ENCODE data around the gene CATSPERZ.

Gene CATSPERZ

DNA sequence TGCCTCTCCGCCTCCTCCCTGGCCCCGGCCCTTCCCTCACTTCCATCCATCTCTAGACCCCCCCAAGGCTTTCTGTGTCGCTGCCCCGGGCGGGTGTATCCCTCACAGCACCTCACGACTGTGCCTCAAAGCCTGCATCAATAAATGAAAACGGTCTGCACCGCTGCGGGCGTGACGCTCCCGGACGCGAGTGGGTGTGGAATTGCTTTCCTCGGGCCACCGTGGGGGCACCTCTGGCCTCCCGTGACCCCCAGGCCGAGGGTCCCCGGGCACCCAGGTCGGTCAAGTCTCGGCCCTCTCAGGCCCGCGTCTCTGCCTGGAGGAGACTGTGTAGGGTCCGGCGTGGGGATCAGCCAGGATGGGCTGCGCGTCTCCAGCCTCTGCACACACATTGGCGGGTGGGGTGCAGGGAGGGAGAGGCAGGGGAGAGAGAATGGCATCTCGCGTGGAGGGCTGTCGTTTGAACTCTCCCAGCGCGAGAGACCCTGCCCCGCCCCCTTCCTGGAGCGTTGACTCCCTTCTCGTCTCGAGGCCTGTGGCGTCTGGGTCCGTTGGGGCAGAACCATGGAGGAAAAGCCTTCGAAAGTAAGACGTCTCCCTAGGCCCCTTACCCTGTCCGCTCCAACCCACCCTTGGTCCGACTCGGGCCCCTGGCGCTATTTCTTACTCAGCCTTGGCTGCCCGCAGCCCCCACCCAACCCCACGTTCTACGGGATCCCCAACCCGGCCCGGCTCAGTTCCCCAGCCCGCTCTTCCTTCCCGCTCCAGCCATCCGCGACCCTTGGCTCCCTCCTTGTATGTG lies at the start of gene CATSPERZ:
Gene CATSPERZ (plus strand): TSS at position 512 of the 802 bp plus-strand sequence. CDS start 53 bp downstream, at position 565.
- no peak for DNase-seq (ENCODE audit: low read depth in 2 of 2)

DNA sequence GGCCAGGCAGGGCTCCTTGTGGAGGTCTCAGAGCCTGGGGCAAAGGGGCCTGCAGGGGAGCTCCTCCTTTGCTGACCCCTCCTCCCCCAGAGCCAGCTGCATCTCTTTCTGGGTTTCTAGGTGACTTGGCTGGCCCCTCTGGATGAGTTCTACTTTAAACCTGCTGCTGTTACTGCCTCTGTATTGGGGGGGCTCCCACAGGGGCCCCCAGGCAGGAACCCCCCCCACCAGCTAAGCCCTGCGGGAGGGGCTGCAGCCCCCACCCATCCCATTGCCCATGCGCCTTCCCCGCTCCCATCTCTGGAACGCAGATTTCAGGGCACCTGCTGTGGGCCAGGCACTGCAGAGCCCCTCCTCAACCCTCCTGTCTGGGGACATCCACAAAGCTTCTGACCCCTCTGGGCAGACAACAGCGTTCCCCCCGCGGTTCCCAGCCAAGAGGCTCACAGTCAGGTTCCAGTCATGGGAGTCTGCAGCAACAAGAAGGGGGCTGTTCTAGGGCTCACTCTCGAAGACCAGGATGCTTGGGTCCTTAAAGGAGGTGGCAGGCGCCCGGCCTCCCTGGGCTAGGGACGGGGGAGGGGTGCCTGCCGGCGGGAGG lies 49.6 kb upstream of the CATSPERZ start:
- no peak for DNase-seq (ENCODE audit: low read depth in 2 of 2)

DNA sequence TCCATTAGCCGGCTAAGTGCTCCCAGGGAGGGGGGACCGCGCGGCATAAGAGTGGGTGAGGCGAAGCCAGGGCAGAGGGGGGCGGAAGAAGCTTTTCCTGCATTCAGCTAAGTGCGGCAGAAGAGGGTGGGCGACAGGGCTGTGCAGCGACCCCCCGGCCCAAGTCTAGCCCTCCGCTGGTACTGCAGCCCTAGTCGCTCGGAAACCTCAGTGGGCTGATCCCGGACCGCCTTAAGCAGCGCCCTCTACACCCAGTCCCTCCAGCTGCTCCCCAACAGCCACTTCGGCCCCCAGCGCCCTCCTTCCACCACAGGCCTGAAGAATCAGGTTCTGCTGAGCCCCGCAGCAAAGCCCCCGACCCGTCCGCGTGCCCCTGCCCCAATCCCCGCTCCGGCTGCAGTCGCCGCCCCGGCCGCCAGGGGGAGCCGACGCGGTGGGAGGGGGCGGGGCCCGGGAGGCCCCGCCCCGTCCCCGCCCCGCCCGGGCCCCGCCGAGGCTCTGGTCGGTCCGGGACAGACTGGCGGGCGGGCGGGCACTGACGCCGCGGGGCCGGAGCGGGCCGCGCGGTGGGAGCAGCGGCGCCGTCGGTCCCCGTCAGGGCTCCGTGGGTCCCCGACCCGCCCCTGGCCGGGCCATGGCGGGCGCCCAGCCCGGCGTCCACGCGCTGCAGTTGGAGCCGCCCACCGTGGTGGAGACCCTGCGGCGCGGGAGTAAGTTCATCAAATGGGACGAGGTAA lies 49.0 kb upstream of the CATSPERZ start, which contains the start of gene PLCB3:
Gene PLCB3 (plus strand): TSS at position 515 of the 737 bp plus-strand sequence. CDS start 120 bp downstream, at position 635.
- DNase-seq (ENCODE audit: low read depth in 2 of 2): no peak

DNA sequence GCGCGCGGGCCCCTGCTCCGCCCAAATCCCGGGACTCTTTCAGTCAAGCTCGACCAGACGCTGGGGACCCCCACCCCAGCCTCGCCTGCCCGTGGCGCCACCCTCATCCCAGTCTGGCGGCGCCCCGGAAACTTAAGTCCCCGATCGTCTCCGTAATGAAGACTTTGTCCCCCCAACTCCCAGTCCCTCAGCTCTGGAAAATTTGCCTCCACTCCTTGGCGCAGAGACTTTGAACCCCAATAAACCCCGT lies 48.5 kb upstream of the CATSPERZ start:
- DNase-seq (ENCODE audit: low read depth in 2 of 2): no peak

GRCh38 chr11:64252003-64252872 lies 47.9 kb upstream of the CATSPERZ start:
- DNase-seq (ENCODE audit: low read depth in 2 of 2): no peak

DNA sequence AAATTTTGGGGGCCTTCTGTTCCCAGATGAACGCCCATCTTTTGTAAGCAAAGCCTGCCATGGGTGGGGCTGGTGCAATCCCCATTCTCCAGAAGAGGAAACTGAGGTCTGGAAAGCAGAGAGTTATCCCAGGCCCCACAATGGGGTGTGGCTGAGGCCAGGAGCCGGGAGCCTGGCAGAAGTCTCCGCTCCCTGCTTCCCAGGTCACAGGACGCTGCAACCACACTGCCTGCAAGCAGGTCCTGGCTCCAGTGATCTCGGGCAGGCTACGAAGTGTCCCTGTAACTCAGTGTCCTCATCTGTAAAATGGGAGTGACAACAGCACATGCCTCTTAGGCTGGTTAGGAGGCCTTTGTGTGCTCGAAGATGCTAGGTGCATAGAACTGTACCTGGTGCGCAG lies 47.1 kb upstream of the CATSPERZ start:
- DNase-seq (ENCODE audit: low read depth in 2 of 2): no peak

- DNase-seq (ENCODE audit: low read depth in 2 of 2): no peak
These were observed 46.7 kb upstream of the CATSPERZ start for GRCh38 chr11:64253481-64253880.

DNA sequence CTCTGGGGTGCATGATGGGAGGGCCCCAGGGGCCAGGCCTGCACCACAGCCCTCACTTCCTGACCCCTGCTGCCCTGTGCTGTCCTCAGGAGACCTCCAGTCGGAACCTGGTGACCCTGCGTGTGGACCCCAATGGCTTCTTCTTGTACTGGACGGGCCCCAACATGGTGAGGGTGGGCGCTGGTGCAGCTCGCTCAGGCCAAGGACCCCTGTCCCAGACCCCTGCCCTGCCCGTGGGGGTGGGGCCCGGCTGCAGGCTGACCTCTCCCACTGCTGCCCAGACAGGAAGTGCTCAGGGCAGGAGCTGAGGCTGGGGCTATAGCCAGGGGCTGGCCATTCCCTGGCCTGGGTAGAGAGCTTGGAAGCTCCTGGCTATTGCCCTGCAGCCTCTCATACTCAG lies 45.8 kb upstream of the CATSPERZ start:
- DNase-seq (ENCODE audit: low read depth in 2 of 2): no peak

DNA sequence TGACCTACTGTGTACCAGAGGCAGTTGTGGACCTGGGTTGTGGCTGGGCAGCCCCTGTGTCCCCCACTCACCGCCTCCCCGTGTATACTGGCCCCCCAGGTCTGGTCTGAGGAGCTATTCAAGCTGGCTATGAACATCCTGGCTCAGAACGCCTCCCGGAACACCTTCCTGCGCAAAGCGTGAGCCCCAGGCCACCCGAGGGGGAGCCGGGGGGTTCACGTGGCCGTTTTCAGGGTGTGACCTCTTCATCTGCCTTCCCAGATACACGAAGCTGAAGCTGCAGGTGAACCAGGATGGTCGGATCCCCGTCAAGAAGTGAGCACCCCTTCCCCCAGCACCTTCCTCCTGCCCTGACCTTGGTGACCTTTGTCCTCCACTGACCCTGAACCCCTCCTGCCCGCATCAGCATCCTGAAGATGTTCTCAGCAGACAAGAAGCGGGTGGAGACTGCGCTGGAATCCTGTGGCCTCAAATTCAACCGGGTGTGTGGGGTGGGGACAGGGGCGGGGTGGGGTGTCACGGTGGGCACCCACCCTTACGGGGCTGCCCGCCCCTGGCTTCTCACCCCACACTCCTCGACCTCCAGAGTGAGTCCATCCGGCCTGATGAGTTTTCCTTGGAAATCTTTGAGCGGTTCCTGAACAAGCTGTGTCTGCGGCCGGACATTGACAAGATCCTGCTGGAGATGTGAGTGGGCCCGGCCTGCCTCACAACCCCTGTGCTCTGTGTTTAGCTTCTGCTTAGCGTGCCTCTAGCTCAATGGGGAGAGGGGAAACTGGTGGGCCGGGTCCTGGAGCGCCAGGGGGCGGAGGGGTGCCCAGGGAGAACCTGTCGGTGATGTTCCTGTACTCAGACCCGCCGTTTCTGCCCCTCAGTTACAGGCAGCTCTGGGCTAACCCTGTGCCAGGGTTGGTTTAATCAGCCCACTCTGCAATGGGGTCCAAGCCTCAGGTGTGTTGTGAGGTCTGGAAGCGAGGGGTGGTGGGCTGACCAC lies 44.7 kb upstream of the CATSPERZ start:
- DNase-seq (ENCODE audit: low read depth in 2 of 2): no peak

DNA sequence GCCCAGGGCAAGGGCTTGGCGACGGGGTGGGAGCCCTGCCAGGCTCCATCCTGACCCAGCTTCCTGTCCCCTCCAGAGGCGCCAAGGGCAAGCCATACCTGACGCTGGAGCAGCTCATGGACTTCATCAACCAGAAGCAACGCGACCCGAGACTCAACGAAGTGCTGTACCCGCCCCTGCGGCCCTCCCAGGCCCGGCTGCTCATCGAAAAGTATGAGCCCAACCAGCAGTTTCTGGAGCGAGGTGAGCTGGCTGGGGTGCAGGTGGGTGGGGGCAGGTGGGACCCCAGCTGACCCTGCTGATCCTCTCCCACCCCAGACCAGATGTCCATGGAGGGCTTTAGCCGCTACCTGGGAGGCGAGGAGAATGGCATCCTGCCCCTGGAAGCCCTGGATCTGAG lies 43.9 kb upstream of the CATSPERZ start:
- DNase-seq (ENCODE audit: low read depth in 2 of 2): no peak

DNA sequence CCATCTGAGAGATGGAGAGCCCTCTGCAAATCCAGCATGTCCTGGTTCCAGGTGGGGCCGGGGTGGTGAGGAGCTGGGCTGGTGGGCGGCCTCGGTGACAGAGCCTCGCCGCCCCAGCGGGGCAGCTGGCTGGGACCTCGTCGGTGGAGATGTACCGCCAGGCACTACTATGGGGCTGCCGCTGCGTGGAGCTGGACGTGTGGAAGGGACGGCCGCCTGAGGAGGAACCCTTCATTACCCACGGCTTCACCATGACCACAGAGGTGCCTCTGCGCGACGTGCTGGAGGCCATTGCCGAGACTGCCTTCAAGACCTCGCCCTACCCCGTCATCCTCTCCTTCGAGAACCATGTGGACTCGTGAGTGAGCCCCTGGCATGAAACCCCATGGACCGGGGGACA lies 41.8 kb upstream of the CATSPERZ start:
- DNase-seq (ENCODE audit: low read depth in 2 of 2): no peak

DNA sequence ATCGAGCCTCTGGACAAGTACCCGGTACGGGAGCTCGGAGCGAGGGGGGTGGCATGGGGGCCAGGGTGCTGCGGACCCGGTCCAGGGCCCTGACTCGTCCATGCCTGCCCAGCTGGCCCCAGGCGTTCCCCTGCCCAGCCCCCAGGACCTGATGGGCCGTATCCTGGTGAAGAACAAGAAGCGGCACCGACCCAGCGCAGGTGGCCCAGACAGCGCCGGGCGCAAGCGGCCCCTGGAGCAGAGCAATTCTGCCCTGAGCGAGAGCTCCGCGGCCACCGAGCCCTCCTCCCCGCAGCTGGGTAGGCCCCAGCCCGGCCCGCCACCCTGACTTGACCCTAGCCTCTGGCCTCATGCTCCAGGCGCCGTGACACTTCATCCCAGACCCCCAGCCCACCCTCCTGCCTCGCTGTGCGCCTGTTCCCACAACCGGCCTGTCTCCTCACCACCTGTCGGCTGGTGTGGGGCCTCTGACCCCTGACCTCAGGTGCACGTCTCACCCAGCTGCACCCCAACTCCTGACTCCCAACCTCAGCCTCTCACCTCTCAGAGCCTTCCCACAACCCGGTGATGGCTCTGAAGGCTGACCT lies 41.1 kb upstream of the CATSPERZ start:
- no peak for DNase-seq (ENCODE audit: low read depth in 2 of 2)

- DNase-seq (ENCODE audit: low read depth in 2 of 2): no peak
These were observed 40.6 kb upstream of the CATSPERZ start for GRCh38 chr11:64259533-64260067.

GRCh38 chr11:64260147-64260708 lies 39.9 kb upstream of the CATSPERZ start:
- no peak for DNase-seq (ENCODE audit: low read depth in 2 of 2)

DNA sequence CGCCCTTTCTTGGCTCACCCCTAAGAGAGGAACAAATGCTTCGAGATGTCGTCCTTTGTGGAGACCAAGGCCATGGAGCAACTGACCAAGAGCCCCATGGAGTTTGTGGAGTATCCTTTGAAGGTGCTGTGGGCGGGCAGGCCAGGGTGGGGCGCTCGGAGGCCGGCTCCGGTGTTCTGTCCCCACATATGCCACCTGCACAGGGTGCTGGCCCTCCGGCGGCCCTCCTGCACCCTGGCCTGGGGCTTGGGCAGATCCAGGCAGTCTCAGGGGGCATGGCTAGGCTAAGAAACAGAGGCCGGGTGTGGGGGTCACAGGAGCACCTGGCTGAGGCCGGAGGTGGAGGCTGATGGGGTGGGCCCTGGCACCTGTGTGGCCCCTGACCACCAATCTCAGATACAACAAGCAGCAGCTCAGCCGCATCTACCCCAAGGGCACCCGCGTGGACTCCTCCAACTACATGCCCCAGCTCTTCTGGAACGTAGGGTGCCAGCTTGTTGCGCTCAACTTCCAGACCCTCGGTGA lies 38.5 kb upstream of the CATSPERZ start:
- DNase-seq (ENCODE audit: low read depth in 2 of 2): no peak

GRCh38 chr11:64262271-64263002 lies 37.7 kb upstream of the CATSPERZ start:
- no peak for DNase-seq (ENCODE audit: low read depth in 2 of 2)

DNA sequence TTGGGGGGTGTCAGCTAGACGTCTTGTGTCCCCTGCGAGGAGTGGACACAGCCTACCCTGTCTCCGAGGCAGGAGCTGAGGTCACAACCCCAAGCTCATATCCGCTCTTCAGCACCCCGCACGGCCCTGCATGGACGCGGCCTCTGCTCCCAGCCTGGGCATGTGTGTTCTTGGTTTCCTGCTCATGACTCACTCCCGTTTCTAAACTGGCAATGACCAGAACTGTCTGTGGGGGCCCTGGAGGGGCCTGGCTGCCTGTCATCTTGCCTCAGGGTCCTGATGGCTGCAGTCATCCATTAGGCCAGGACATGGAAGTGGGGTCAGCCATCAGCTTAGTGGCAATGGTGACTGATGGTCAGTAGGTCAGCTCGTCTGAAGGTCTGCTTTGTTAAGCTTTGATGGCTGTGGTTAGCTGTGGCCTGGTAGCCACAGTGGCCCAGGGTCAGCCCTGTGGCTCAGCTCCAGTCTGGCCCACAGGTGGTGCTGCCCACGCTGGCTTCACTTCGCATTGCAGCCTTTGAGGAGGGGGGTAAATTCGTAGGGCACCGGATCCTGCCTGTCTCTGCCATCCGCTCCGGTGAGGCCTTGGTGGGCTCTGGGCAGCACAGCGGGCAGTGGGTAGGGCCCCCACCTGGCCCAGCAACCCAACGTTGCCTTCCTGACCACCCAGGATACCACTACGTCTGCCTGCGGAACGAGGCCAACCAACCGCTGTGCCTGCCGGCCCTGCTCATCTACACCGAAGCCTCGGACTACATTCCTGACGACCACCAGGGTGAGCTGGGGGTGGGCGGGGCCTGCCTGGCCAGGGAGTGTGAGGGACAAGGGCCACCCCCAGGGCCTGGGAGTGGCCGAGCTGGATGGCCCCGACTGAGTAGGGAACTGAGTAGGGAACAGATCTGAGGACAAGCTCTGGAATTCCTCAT lies 36.9 kb upstream of the CATSPERZ start:
- no peak for DNase-seq (ENCODE audit: low read depth in 2 of 2)

- DNase-seq (ENCODE audit: low read depth in 2 of 2): no peak
These were observed 36.2 kb upstream of the CATSPERZ start for GRCh38 chr11:64263947-64264317.

Measured in stimulated activated CD8-positive, alpha-beta memory T cell treated with anti-CD3 and anti-CD28 coated beads, Interleukin-7, amount 100 ng/mL, for 1 hour (primary cell).